PC-3 (cell line): ENCODE data around the gene TSC22D2.

Experiments
- CTCF ChIP-seq: fragments of 300-600 bp; sonication (generic); conservative IDR thresholded peaks from 2 replicates; pipeline ENCODE4 v1.5.1; 2017; ENCODE audit warnings: antibody characterized with exemption, low read depth, mild to moderate bottlenecking, low read length
- EZH2 ChIP-seq: fragments of 300-600 bp; sonication (generic); IDR thresholded peaks from one replicate; pipeline ENCODE4 v1.6.1; 2017; ENCODE audit warnings: antibody characterized with exemption, mild to moderate bottlenecking, low read length; ENCODE audit not compliant: unreplicated experiment
- EZH2phosphoT487 ChIP-seq: fragments of 300-600 bp; sonication (generic); IDR thresholded peaks from 2 replicates; pipeline ENCODE4 v1.6.1; 2018; ENCODE audit warnings: mild to moderate bottlenecking, antibody characterized with exemption, low read length, borderline replicate concordance

- TF ChIP-seq CTCF, result 0 out of 2 replicates have a peak, but pooled peaks have one; percentile 24
- no peak for TF ChIP-seq EZH2
- no peak for TF ChIP-seq EZH2phosphoT487
These were observed 37.9 kb upstream of the TSC22D2 start for GRCh38 chr3:150370122-150370602.
